Kidney epithelial cell (primary cell): ENCODE data around the gene SFXN3. TPM values are rescaled to one million over a fixed set of nuclear protein-coding genes. Genes with fewer than 3 reads are reported as not detected.

ENCODE experiments used
- DNase-seq: peaks from one replicate; pipeline ENCODE4 v3.0.0-alpha.2; 2010; ENCODE audit warnings: low read depth
- H3K27me3 ChIP-seq: 2 replicates; pipeline ENCODE4 v1.6.0; 2011; ENCODE audit warnings: low read length; ENCODE audit not compliant: control insufficient read depth, insufficient read depth
- H3K36me3 ChIP-seq: 2 replicates; pipeline ENCODE4 v1.5.1; 2011; ENCODE audit warnings: low read length; ENCODE audit not compliant: control insufficient read depth, insufficient read depth
- H3K4me3 ChIP-seq: 2 replicates; pipeline ENCODE4 v1.5.1; 2011; ENCODE audit warnings: low read depth, mild to moderate bottlenecking, control low read depth, low read length
- CTCF ChIP-seq: IDR thresholded peaks from 2 replicates; pipeline ENCODE4 v1.5.1; 2011; ENCODE audit warnings: mild to moderate bottlenecking, moderate library complexity, low read length, control low read depth, inconsistent platforms; ENCODE audit not compliant: insufficient read depth, poor library complexity, severe bottlenecking
- total RNA-seq: library from RNA; depleted of rRNA; stranded (reverse); fragments of >200 nt; gene quantifications from 2 replicates; pipeline ENCODE4 v1.2.3, GENCODE V29; 2015

Gene SFXN3
- total RNA-seq, 1 donor from 2014 or later = 59.4 TPM

- DNase-seq = no peak
- Histone ChIP-seq H3K36me3 (no peaks in the 10 kb centered on the region), H3K27me3 (peaks cover 42% of the 10 kb centered on the region), H3K4me3 (no peak overlapping the region)
- TF ChIP-seq CTCF = no peak
Measured at GRCh38 chr10:101072923-101073322, 41.9 kb downstream of the SFXN3 start.

GRCh38 chr10:101073631-101074030 is 42.6 kb downstream of the SFXN3 start:
- Histone ChIP-seq H3K36me3 (no peaks in the 10 kb centered on the region), H3K4me3 (no peak overlapping the region), H3K27me3 (peaks cover 42% of the 10 kb centered on the region)
- no peak for DNase-seq
- TF ChIP-seq CTCF = no peak

GRCh38 chr10:101075775-101076174 is 44.7 kb downstream of the SFXN3 start:
- H3K4me3 ChIP-seq = no peak overlapping the region
- no peaks in the 10 kb centered on the region for H3K36me3 ChIP-seq
- H3K27me3 ChIP-seq = peaks cover 47% of the 10 kb centered on the region
- no peak for TF ChIP-seq CTCF
- DNase-seq = no peak

GRCh38 chr10:101076630-101077029 is 45.6 kb downstream of the SFXN3 start:
- H3K36me3 ChIP-seq = no peaks in the 10 kb centered on the region
- DNase-seq = no peak
- no peak overlapping the region for H3K4me3 ChIP-seq
- no peak for TF ChIP-seq CTCF
- H3K27me3 ChIP-seq = peaks cover 47% of the 10 kb centered on the region

GRCh38 chr10:101079874-101080273 is 48.8 kb downstream of the SFXN3 start:
- Histone ChIP-seq H3K4me3 (no peak overlapping the region), H3K27me3 (peaks cover 29% of the 10 kb centered on the region), H3K36me3 (no peaks in the 10 kb centered on the region)
- DNase-seq = no peak
- TF ChIP-seq CTCF = no peak
